HG03025 (cell line): Measurements from ENCODE around the gene TGM5.
"Not testable (repeated sequence)": the region's sequence is repeated elsewhere in the genome, so short reads cannot be mapped to it uniquely, and the experiment has no call there.

Experiments
- ATAC-seq: cut with Tn5 transposase; IDR thresholded peaks from one replicate; pipeline ENCODE4 v1.9.1; 2021; ENCODE audit warnings: mild to moderate bottlenecking, moderate library complexity; ENCODE audit not compliant: unreplicated experiment, low FRiP score

TGM5 gene, protein sequence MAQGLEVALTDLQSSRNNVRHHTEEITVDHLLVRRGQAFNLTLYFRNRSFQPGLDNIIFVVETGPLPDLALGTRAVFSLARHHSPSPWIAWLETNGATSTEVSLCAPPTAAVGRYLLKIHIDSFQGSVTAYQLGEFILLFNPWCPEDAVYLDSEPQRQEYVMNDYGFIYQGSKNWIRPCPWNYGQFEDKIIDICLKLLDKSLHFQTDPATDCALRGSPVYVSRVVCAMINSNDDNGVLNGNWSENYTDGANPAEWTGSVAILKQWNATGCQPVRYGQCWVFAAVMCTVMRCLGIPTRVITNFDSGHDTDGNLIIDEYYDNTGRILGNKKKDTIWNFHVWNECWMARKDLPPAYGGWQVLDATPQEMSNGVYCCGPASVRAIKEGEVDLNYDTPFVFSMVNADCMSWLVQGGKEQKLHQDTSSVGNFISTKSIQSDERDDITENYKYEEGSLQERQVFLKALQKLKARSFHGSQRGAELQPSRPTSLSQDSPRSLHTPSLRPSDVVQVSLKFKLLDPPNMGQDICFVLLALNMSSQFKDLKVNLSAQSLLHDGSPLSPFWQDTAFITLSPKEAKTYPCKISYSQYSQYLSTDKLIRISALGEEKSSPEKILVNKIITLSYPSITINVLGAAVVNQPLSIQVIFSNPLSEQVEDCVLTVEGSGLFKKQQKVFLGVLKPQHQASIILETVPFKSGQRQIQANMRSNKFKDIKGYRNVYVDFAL

DNA sequence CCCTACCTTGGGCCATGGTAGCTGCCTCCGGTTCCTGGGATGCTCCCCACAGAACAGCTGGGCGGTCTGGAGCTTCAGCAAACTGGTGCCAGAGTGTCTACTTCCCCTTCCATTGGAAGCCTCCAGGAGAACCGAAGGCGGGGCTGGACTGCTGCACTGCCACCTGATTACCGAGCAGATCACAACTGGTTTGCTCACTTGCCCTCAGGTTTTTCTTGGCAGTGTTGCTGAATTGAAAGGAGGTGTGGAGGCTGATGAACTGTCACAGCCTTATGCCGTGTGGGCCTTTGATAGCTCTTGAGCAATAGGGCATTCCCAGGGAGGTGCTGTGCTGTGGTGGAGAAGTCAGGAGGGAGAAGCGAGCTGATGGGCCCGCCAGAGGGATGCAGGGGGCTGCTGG lies at the start of gene TGM5:
Gene TGM5 (minus strand): TSS at position 95 of the 400 bp plus-strand sequence. CDS start 79 bp downstream, at position 16.
- no peak for ATAC-seq

DNA sequence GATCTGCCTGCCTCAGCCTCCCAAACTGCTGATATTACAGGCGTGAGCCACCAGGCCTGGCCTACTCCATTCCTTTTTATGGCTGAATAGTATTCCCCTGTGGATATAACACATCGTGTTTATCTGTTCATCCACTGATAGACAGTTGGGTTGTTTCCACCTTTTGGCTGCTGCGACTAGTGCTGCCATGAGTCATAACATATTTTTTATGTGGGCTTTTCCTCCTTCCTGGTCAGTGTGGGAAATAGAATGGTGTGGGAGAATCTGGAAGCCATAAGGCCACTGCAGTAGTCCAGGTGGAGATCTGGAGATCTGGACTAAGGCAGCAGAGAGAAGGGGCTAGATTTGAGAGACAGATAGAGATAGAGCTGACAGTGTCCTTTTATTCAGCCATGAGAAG lies 47.4 kb upstream of the TGM5 start:
- no peak for ATAC-seq

DNA sequence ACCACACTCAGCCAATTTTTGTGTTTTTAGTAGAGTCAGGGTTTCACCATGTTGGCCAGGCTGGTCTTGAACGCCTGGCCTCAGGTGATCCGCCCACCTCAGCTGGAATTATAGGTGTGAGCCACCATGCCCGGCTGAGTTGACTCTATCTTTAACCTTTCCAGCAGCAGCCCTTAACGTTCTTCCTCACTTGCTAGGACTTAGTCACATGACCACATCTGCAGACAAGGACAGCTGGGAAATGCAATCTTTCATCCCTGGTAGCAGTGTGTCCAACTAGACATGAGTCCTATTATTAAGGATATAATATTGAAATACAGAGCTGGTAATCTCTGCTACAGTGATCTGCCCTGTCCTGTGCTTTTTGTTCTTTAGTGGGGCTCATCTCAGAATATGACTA lies 45.6 kb upstream of the TGM5 start:
- no peak for ATAC-seq

DNA sequence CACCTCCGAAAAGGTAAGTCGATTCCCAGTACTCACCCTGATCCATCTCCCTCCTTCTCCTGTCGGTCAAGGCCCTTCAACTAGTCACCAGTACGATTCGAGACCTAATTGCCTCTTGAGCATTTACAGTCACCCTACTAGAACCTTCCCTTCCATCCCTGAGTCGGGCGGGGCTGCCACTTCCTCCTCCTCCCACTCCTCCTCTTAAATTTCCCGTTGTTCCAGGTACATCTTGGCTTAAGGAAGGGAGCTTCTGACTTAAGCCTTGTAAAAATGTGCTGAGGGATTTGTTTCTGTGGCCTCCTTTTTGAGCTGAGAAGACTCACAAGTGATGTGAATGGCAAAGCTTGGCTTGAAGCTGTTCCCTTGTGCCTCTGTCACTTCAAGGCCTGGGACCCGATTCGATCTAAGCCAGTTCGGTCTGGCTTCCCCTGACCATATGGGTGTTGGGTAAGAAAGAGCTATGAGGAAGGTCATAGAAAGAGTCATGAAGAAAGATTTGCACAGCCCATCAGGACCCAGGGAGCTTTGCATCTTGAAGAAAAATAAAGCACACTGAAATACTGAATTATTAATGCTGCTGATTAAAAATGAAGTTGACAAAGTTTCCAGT lies 35.6 kb upstream of the TGM5 start, which contains the start of gene TGM7:
Gene TGM7 (minus strand): TSS at position 51 of the 613 bp plus-strand sequence.
- ATAC-seq = no peak

DNA sequence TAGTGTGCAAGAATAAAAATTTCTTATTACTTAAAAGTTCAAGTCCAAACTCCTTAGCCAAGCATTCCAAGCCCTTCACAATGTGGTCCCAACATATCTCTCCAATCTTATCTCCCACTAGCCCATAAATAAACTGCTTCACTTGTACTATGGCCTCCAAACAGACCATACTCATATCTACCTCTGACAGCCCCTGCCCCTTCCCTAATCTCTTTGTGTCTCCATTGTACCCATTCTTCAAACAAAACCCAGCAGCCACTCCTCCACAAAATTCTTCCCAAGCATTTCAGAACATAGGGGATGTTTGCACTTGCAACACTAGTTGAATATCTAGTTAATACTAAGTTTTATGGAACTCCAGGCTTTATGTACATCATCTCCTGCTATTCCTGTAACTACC lies 33.2 kb upstream of the TGM5 start:
- ATAC-seq = no peak

DNA sequence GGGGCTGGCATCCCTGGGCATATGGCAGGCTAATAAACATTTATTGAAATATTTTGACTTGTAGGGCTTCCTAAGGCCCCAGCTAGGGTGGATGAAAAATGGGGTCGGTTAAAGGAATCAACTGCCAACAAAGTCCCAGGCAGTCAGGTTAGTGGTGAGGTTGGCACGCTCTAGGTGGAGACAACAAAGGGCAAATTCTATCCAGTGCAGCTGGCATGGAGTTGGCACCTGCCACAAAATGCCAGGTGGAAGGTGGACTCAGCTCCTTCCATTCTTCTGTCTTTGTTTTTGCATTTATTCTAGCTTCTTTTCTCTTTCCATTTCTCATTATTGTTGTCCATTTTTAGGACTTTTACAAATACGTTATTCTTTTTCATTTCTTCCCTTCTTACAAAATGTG lies 32.7 kb upstream of the TGM5 start:
- no peak for ATAC-seq

DNA sequence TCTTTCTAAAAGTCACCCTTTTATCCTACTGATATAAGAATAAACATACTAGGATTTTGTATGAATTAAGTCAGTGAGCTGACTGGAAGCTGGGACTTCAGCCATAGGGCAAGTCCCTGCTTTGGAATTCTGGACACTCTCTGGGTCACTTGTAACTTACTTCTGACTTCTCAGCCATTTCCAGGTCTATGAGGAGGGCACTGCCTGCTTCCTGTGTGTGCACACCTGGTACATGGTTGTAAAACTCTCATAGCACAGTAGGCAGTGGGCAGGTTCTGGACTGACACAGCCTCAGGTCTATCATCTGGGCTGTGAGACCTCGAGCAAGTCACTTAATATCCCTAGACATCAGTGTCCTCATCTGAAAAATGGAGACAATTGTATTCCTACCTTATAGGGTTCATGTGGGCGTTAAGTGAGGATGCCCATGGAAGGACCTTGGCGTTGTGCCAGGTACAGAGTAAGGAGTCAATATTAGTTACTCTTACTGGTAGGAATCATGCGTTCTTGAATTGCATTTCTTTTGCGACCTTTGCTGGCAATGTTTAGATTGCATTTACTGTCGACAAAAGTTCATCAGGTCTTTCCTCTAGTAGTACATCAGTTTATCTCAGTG lies 27.5 kb upstream of the TGM5 start:
- ATAC-seq = no peak

DNA sequence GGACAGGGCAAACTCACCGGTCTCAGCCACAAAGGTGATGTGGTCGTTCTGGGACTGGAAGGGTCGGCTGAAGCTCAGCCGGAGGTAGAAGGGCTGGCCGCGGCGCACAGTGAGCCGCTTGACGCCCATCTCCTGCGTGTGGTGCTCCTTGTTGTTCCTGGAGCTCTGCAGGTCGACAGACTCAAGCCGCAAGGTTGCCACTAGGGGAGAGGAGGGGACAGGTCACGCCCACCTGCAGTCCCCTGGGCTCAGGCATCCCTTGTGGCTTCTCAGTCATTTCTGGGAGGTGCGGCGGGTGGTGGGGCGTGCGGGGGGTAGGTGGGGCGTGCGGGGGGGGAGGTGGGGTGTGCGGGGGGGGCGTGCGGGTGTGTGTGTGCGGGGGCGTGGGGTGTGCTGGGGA lies 26.7 kb upstream of the TGM5 start:
- no peak for ATAC-seq

DNA sequence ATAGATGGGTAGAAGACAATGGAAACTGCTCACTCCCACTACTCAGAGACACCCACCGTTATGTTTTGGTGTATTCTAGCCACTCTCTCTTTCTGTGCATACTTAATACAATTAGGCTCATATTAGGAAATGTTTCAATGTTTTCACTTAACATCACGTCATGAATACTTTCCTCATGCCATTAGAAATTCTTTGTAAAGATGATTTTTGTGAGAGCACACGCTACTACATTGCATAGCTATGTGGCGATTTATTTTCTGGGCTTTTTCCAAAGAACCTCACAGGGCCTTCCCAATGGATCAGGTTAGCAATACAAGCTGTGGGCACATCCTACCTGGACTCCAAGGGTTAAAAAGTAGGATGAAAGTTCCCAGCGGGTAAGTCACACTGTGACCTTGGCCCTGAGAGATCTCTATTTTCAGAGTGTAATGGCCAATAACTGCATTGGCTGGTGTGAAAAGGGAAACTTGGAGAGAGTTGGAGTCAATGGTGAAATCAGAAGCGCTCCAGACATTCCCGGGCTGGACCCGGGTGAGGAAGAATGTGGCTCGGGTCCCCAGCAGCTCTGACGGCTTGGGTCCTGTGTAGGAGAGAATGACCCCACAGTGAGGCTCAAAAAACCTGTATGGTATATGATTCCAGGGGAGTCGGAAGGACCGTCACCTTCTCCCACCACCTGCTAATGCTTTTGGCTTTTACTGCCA lies 25.8 kb upstream of the TGM5 start:
- ATAC-seq = no peak

DNA sequence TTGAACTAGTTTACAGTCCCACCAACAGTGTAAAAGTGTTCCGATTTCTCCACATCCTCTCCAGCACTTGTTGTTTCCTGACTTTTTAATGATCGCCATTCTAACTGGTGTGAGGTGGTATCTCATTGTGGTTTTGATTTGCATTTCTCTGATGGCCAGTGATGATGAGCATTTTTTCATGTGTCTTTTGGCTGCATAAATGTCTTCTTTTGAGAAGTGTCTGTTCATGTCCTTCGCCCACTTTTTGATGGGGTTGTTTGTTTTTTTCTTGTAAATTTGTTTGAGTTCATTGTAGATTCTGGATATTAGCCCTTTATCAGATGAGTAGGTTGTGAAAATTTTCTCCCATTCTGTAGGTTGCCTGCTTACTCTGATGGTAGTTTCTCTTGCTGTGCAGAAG lies 22.9 kb upstream of the TGM5 start:
- ATAC-seq = not testable (repeated sequence)

DNA sequence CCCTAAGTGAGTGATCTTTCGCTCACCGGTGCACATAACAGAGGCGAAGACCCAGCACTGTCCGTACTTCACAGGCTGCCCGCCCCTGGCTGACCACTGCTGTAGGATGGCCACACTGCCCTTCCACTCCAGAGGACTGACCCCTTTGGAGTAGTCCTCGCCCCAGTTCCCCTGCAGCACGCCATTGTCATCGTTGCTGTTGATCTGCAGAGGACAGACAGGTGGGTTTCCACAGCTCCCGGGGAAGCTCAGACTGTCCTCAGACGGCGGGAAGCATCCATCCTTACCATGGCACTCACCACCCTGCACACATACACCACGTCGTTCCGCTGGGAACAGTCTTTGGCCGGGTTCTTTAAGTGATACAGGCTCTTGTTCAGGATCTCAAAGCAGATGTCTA lies 20.5 kb upstream of the TGM5 start:
- no peak for ATAC-seq

DNA sequence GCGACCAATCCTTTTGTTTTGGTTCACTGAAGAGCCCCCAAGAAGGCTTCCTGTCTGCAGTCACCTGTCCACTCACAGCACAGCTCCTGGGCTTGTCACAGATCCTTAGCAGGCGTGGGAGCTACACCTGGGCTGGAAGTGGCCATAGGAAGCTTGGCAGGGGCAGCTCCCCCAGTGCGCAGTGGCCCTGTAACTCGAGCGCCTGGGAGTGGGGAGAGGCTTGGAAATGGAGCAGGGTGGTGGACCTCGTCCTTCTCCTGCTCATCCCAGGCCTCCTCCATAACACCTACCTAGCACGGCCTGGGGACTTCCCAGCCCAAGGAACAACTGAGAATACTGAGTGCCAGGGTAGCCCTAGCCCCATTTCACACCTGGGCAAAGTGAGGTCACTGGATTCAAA lies 19.3 kb upstream of the TGM5 start:
- ATAC-seq = no peak

DNA sequence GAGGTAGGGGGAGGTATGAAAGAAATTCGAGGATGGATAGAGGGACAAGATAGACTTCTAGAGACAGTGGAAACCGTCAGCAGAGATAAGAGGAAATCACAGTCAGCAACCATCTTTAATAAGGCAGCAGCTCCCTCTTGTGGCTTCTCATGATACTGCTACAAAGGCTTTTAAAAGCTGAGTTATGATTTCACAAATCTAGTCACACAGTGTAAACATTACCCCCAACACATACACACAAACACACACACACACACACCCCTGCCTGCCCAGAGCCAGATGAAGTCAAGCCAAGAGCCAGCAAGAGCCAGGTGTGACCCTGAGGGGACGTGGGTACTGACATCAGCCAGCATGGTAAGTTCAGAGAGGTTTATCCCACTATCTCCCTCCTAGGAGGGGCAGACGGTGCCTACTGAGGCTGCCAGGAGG lies 18.9 kb upstream of the TGM5 start:
- ATAC-seq = no peak

DNA sequence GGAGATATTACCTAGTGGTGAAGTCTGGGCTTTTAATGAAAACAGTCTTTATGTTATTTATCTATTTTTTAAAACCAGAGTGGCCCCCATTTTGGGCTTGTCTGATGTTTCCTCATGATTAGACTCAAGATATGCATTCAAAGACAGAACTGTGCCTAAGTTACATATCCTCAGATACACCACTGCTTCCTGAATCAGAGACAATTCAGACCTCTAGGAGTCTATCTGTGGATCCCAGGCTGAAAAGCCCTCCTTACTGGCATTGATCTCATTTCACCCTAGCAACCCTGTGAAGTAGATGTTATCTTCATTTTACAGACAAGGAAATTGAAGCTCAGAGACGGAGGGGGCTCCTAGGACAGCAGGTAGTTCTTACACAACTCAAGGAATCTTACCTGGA lies 16.8 kb upstream of the TGM5 start:
- no peak for ATAC-seq

DNA sequence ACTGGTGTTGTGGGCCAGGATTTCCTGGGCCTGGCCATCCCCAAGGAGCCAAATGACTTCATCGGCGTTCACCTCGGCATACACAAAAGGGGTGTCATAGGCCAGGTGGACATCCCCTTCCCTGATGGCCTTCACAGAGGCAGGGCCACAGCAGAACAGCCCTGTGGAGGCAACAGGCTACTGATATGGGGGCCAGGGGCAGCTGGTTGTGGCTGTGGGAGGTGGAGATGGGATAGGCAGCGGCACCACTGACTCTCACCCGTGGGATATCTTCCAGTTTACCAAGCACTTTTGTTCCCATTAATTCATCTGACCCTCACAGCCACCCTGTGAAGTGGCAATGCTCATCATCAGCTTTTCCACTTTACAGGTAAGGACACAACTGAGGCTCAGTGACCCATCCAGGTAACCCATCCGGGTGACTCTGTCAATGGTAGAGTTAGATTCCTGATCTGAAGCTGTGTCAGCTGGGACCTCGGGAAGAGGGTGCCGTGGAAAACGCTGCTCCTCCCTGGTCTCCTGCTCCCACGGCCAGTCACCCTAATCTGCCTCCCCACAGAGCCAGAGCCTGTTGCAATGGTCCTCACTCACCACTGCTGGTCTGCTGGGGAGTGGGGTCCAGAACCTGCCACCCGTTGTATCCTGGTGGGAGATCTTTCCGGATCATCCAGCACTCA lies 15.3 kb upstream of the TGM5 start:
- no peak for ATAC-seq

DNA sequence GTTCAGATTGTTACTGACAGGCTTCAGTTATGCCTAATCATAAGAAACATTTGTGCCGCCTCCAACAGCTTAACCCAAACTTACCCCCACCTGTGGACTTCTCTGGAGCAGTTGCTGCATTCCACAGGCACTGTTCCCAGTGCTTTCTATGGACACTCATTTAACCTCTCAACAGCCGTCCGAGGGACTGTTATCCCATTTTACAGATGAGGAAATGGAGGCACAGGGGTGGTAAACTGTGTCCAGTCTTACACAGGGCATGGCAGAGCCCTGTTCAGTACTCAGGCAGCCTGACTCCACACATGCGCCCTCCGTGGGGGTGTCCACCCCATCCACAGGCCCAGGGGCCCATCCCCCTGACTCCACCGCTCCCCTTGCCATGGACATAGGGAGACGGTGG lies 14.3 kb upstream of the TGM5 start:
- no peak for ATAC-seq

DNA sequence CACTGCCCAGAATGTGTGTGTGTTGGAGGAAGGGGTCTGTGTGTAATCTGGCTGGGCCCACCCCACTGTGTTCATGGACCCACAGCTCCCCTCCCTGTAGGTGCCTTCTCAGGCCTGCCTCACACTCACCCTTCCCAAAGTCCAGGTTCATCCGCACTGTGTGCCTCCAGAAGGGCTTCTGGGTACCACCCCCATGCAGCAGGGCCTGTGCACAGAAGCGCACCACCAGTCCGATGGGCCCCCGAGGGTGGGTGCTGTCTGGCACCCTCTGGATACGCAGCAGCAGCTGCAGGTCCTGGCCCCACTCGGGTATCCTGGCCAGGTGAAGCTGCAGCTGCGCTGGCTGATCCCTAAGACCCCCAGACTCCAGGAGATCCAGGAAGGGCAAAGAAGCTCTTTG lies 12.8 kb upstream of the TGM5 start:
- no peak for ATAC-seq

DNA sequence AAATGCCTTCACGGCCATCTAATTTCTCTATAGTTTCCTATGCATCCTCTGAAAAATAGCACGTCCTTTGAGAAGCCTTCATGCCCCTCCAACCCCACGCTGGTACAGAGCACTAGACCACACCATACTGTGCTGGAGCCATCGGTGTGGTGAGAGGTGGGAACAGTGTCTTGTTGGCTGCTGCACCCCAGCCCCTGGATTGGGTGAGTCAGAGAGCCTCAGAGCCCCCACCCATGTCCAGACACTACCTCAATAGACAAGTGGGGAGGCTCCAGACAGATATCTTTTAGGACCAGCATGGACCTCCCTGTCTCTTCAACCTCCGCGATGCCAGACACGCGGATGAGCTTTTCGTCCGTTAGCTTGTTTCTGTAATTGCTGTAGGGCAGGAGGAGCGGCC lies 12.1 kb upstream of the TGM5 start:
- no peak for ATAC-seq

DNA sequence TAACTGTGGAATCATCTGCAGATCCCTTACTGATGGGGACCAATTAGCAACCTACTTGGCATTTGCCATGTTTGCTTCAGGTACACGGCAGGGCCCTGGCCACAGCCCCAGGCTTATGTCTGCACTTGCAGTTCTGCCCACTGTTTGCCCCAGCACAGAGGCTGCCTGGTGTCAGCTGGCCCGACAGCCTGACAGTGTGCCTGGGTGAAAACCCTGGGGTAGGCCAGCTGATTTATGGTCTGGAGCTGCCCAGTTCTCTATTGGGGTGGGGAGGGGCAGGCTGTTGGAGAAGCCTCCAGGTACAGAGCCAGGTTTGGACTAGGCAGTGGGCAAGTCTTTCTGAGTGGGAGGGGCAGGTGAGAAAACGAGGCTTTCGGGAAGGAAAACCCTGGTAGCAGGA lies 11.2 kb upstream of the TGM5 start:
- no peak for ATAC-seq

DNA sequence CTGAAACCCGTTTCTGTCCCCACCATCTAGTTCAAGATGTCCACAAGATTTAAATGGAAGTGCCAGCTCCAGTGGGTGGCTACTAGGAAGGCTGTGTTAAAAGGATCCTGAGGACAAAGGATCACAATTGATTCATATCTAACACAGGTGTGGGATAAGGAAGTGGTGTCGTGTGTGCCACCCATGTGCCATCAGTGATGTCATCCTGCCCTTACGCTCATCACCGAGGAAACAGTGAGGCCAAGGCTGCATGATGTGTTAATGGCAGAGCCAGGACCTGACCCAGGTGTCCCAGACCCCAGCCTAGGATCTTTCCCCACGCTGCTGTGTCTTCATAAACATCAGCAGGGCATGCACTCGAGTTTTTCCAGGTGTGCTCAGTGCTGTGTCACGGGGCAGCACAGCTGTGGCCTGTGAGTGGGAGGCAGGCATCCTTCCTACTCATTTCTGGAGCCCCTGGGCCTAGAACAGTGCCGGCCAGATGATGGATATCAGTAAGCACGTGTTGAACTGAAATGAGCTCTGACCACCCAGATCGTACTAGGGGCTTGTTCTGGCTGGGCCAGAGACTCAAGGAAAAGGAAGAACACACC lies 10.6 kb upstream of the TGM5 start:
- no peak for ATAC-seq
